HepG2 (cell line): ENCODE results near the gene LZTR1. TPM values are rescaled to one million over a fixed set of nuclear protein-coding genes. Genes with fewer than 3 reads are reported as not detected.

Source experiments
- CEBPG ChIP-seq: IDR thresholded peaks from 2 replicates; pipeline ENCODE4 v1.6.1; 2016
- DMAP1 ChIP-seq: IDR thresholded peaks from 2 replicates; pipeline ENCODE4 v1.6.1; 2016
- ESRRA ChIP-seq: sonication (generic); formaldehyde crosslinking; IDR thresholded peaks from 2 replicates; pipeline ENCODE4 v1.5.1; 2020; ENCODE audit warnings: mild to moderate bottlenecking, low read depth, missing genetic modification reagents
- FLYWCH1 ChIP-seq: sonication (generic); formaldehyde crosslinking; IDR thresholded peaks from 2 replicates; pipeline ENCODE4 v1.8.1; 2023; ENCODE audit warnings: mild to moderate bottlenecking, missing genetic modification reagents
- HMG20B ChIP-seq: conservative IDR thresholded peaks from 2 replicates; pipeline ENCODE4 v1.6.1; 2016; ENCODE audit warnings: missing genetic modification reagents, missing compliant biosample characterization
- MBD4 ChIP-seq: IDR thresholded peaks from 2 replicates; pipeline ENCODE4 v1.6.1; 2012; ENCODE audit warnings: low read length, inconsistent platforms, borderline replicate concordance
- MBNL3 ChIP-seq: fragments of 250-450 bp; sonication (Bioruptor Pico); conservative IDR thresholded peaks from 2 replicates; pipeline ENCODE4 v1.8.0; 2022; ENCODE audit warnings: mild to moderate bottlenecking, inconsistent platforms
- MIER2 ChIP-seq: IDR thresholded peaks from 2 replicates; pipeline ENCODE4 v1.6.1; 2016; ENCODE audit warnings: missing biosample characterization, missing genetic modification reagents
- PAX8 ChIP-seq: sonication (generic); formaldehyde crosslinking; IDR thresholded peaks from 2 replicates; pipeline ENCODE4 v1.8.0; 2022; ENCODE audit warnings: mild to moderate bottlenecking, missing genetic modification reagents, borderline replicate concordance
- PCBP2 ChIP-seq: fragments of 200-400 bp; formaldehyde crosslinking; optimal IDR thresholded peaks from 2 replicates; pipeline ENCODE3; 2018; ENCODE audit warnings: low read length, low read depth; ENCODE audit not compliant: poor library complexity, severe bottlenecking
- SIN3B ChIP-seq: fragments of 150-350 bp; IDR thresholded peaks from 2 replicates; pipeline ENCODE4 v1.6.1; 2014; ENCODE audit warnings: low read length
- SIX4 ChIP-seq: sonication (generic); formaldehyde crosslinking; IDR thresholded peaks from 2 replicates; pipeline ENCODE4 v1.4.0; 2020; ENCODE audit warnings: missing genetic modification reagents
- SMARCC2 ChIP-seq: fragments of 450-650 bp; IDR thresholded peaks from 2 replicates; pipeline ENCODE4 v1.6.1; 2017; ENCODE audit warnings: antibody characterized with exemption, mild to moderate bottlenecking
- TARDBP ChIP-seq: sonication (generic); formaldehyde crosslinking; IDR thresholded peaks from 2 replicates; pipeline ENCODE4 v1.8.0; 2022; ENCODE audit warnings: mild to moderate bottlenecking, missing genetic modification reagents
- TP53 ChIP-seq: sonication (generic); formaldehyde crosslinking; conservative IDR thresholded peaks from 2 replicates; pipeline ENCODE4 v1.4.0; 2020; ENCODE audit warnings: missing genetic modification reagents
- TRIM22 ChIP-seq: fragments of 450-650 bp; IDR thresholded peaks from 2 replicates; pipeline ENCODE4 v1.6.1; 2017
- ZBTB7A ChIP-seq: sonication (generic); formaldehyde crosslinking; IDR thresholded peaks from 2 replicates; pipeline ENCODE4 v1.8.0; 2022; ENCODE audit warnings: mild to moderate bottlenecking, missing genetic modification reagents
- ZFP90 ChIP-seq: sonication (generic); formaldehyde crosslinking; IDR thresholded peaks from 2 replicates; pipeline ENCODE4 v1.8.0; 2022; ENCODE audit warnings: missing genetic modification reagents, mild to moderate bottlenecking, inconsistent platforms, borderline replicate concordance
- ZKSCAN5 ChIP-seq: sonication (generic); formaldehyde crosslinking; IDR thresholded peaks from 2 replicates; pipeline ENCODE4 v1.5.1; 2020; ENCODE audit warnings: mild to moderate bottlenecking, missing genetic modification reagents
- ZMYM4 ChIP-seq: sonication (generic); formaldehyde crosslinking; IDR thresholded peaks from 2 replicates; pipeline ENCODE4 v1.8.1; 2023; ENCODE audit warnings: mild to moderate bottlenecking, missing genetic modification reagents
- ZNF224 ChIP-seq: sonication (generic); formaldehyde crosslinking; IDR thresholded peaks from 2 replicates; pipeline ENCODE4 v1.5.0; 2020; ENCODE audit warnings: mild to moderate bottlenecking, missing genetic modification reagents
- ZNF225 ChIP-seq: sonication (generic); formaldehyde crosslinking; IDR thresholded peaks from 2 replicates; pipeline ENCODE4 v1.4.0; 2020; ENCODE audit warnings: mild to moderate bottlenecking, missing genetic modification reagents
- ZNF335 ChIP-seq: sonication (generic); formaldehyde crosslinking; IDR thresholded peaks from 2 replicates; pipeline ENCODE4 v1.4.0; 2020; ENCODE audit warnings: missing genetic modification reagents
- ZNF7 ChIP-seq: IDR thresholded peaks from 2 replicates; pipeline ENCODE4 v1.6.1; 2016; ENCODE audit warnings: missing biosample characterization, missing genetic modification reagents
- ZNF709 ChIP-seq: sonication (generic); formaldehyde crosslinking; IDR thresholded peaks from 2 replicates; pipeline ENCODE4 v1.5.0; 2020; ENCODE audit warnings: mild to moderate bottlenecking, missing genetic modification reagents
- ZNF75D ChIP-seq: sonication (generic); formaldehyde crosslinking; IDR thresholded peaks from 2 replicates; pipeline ENCODE4 v1.8.1; 2023; ENCODE audit warnings: missing genetic modification reagents, mild to moderate bottlenecking, borderline replicate concordance
- polyA plus RNA-seq, 8 experiments: library from polyadenylated mRNA; depleted of rRNA in 3 of 8; stranded (reverse) in 7 of 8; unstranded in 1 of 8; fragments of >200 nt; fragmentation: Illumina TruSeq in 4 of 8; extraction: Trizol in 4 of 8; gene quantifications; 2 replicates each; pipeline versions ENCODE4 v1.2.1 to v1.2.3, GENCODE V29; 2011 to 2016; ENCODE audit warnings: low read depth in 4 of 8, missing spikeins in 1 of 8, mixed read lengths in 1 of 8; ENCODE audit not compliant: insufficient read depth in 1 of 8
- total RNA-seq, 5 experiments: library from RNA; depleted of rRNA; stranded (reverse); fragments of >200 nt; fragmentation: Illumina TruSeq; extraction: Trizol; gene quantifications; 2 replicates each; pipeline ENCODE4 v1.2.3, GENCODE V29; 2016; ENCODE audit warnings: low read depth in 1 of 5
- TF ChIP-seq, protein P1 (sequence below): sonication (generic); formaldehyde crosslinking; IDR thresholded peaks from 2 replicates; pipeline ENCODE4 v1.8.1; 2022; ENCODE audit warnings: mild to moderate bottlenecking, missing genetic modification reagents
- TF ChIP-seq, protein P2 (sequence below): sonication (generic); formaldehyde crosslinking; IDR thresholded peaks from 2 replicates; pipeline ENCODE4 v1.5.0; 2020; ENCODE audit warnings: mild to moderate bottlenecking, missing genetic modification reagents
- TF ChIP-seq, protein P3 (sequence below): sonication (generic); formaldehyde crosslinking; IDR thresholded peaks from 2 replicates; pipeline ENCODE4 v1.5.0; 2020; ENCODE audit warnings: missing genetic modification reagents

Gene LZTR1
- total and polyA plus RNA-seq, 2 of the 13 experiments (the other 11 are each of a cell fraction or from before 2014, with no cell fraction given) = 21.8 to 22.4 TPM

- TF ChIP-seq, protein P1, sequence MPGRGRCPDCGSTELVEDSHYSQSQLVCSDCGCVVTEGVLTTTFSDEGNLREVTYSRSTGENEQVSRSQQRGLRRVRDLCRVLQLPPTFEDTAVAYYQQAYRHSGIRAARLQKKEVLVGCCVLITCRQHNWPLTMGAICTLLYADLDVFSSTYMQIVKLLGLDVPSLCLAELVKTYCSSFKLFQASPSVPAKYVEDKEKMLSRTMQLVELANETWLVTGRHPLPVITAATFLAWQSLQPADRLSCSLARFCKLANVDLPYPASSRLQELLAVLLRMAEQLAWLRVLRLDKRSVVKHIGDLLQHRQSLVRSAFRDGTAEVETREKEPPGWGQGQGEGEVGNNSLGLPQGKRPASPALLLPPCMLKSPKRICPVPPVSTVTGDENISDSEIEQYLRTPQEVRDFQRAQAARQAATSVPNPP (CRISPR knock-in tag) = no peak
- TF ChIP-seq, protein P2, sequence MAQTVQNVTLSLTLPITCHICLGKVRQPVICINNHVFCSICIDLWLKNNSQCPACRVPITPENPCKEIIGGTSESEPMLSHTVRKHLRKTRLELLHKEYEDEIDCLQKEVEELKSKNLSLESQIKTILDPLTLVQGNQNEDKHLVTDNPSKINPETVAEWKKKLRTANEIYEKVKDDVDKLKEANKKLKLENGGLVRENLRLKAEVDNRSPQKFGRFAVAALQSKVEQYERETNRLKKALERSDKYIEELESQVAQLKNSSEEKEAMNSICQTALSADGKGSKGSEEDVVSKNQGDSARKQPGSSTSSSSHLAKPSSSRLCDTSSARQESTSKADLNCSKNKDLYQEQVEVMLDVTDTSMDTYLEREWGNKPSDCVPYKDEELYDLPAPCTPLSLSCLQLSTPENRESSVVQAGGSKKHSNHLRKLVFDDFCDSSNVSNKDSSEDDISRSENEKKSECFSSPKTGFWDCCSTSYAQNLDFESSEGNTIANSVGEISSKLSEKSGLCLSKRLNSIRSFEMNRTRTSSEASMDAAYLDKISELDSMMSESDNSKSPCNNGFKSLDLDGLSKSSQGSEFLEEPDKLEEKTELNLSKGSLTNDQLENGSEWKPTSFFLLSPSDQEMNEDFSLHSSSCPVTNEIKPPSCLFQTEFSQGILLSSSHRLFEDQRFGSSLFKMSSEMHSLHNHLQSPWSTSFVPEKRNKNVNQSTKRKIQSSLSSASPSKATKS (CRISPR knock-in tag) = no peak
- TF ChIP-seq TP53 (CRISPR knock-in tag) (no peak), PCBP2 (no peak), ZNF335 (CRISPR knock-in tag) (no peak), TRIM22 (no peak), ZNF224 (CRISPR knock-in tag) (0 out of 2 replicates have a peak, but pooled peaks have one; percentile 45), ESRRA (CRISPR knock-in tag) (no peak), ZKSCAN5 (CRISPR knock-in tag) (no peak), CEBPG (CRISPR knock-in tag) (peak; percentile 59), ZNF75D (no peak), SIX4 (CRISPR knock-in tag) (0 out of 2 replicates have a peak, but pooled peaks have one; percentile 20), HMG20B (CRISPR knock-in tag) (no peak; the same call in 1 of the 2 replicates), DMAP1 (no peak), MBNL3 (no peak), MIER2 (CRISPR knock-in tag) (0 out of 2 replicates have a peak, but pooled peaks have one; percentile 16), ZNF225 (CRISPR knock-in tag) (no peak), SMARCC2 (no peak), ZNF7 (CRISPR knock-in tag) (no peak), ZMYM4 (CRISPR knock-in tag) (peak; percentile 33; the same call in 1 of the 2 replicates), PAX8 (no peak), SIN3B (no peak), MBD4 (no peak), TARDBP (CRISPR knock-in tag) (peak; percentile 27; the same call in 1 of the 2 replicates), ZFP90 (CRISPR knock-in tag) (no peak), FLYWCH1 (CRISPR knock-in tag) (no peak), ZNF709 (CRISPR knock-in tag) (no peak), ZBTB7A (CRISPR knock-in tag) (no peak)
- TF ChIP-seq, protein P3, sequence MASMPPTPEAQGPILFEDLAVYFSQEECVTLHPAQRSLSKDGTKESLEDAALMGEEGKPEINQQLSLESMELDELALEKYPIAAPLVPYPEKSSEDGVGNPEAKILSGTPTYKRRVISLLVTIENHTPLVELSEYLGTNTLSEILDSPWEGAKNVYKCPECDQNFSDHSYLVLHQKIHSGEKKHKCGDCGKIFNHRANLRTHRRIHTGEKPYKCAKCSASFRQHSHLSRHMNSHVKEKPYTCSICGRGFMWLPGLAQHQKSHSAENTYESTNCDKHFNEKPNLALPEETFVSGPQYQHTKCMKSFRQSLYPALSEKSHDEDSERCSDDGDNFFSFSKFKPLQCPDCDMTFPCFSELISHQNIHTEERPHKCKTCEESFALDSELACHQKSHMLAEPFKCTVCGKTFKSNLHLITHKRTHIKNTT = no peak
These were observed 32.4 kb upstream of the LZTR1 start (continued) for GRCh38 chr22:20949698-20950183.
